NCI-H1694 (cell line): Measurements from ENCODE around the gene ANO6.

ENCODE experiments used
- DNase-seq: peaks from one replicate; lab custom pipeline; 2025; lab: John Stamatoyannopoulos, UW

The ANO6 gene

DNA sequence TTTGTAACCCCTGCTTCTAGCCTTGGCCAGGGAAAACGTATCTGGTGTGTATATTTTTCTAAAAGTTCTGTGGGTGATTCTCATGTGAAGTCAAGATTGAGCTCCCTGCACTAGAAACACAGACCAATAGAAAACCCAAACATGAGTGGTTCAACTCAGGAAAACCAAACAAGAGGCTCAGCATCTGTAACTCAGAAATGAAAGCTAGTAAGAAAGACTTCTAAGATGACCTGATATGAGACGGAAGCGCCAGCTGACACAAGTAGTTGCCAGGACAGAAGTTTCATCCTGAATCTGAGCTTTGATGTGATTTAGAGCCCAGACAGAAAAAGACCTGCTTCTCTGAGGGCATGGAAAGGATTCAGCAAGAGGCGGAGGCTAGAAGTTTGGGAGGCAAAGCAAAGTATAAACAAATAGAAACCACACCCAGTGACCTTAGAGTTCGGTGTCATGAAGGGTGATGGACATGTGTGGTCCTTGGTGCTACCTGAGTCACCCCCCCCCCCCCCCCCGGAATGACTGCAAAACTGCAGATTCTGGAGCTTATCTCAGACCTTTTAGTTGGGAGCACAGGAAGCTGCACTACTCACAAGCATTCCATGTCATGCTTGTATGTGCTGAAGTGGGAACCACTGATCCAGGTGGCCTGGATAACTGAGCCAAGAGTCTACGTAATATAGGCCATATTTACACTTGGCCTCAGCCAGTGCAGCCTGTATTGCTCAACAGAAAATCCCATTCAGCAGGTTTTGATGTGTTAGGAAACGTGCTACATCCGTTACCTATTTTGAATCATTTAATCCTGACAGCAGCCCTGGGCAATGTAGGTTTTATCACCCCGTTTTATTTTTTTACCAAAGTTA, 191.3 kb downstream of the ANO6 start:
- no peak for DNase-seq

DNA sequence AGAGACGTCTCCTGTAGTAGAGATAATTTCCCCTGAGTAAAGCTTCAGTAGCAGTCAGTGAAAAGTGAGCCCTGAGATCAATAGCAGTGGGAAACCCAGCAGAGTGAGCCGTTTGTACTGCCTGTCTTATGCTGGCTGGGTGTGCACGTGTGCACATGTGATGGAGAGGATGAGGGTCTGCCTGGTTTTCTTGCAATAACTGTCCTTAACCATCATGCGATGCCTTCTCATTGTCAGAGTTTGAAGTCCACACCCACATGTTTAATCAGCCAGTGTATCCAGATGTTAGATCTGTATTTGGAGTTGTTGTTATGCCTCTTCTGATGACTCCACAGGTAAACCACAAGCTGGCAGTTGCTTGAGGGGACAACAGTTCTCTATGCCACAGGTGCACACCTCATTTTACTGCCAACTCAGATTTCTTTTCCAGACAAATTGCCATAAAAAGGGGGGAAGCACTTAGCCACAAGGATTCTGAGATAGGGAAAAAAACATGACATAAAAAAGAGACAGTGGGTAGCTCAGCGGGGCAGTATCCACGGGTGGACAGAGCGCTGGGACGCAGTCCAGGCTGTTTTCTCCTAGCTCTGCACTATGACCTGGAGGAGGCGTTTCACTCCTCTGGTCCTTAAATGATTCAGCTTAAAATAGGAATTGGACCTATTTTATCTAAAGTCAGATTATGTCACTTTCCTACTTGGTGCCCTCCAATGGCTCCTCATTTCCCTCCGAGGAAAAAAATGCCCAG, 192.3 kb downstream of the ANO6 start:
- no peak for DNase-seq

DNA sequence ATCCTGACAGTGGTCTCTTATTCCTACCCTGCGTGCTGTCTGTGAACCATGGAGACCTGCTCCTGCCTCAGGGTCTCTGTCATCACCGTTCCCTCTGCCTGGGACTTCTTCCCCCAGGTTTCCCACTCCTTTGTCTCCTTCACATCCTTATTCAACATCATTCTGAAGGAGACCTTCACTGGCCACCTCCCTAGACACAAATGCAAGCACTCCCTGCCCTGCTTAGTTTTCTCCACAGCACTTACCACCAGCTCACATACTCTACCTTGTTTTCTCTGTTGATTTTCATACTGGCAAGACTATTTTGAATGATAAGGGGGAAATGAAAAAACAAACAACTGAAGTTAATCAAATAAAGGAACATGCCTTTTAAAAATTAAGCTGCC, 192.8 kb downstream of the ANO6 start:
- DNase-seq: no peak

DNA sequence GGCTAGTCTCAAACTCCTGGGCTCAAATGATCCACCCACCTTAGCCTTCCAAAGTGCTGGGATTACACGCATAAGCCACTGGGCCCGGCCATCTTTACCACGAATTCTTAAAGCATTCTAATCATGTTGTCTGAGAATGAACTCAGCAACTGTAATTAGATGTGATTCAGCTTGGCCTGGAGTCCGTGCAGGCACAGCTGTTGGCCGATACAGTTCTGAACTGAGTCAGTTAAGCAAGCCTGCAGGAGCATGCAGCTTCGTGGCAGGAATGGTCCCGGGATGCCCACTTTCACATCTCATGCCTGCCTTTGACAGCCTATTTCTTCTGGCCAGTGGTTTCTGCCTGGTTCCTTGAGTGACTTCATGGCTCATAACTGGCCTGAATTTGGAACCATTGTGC, 194.1 kb downstream of the ANO6 start:
- DNase-seq: no peak

DNA sequence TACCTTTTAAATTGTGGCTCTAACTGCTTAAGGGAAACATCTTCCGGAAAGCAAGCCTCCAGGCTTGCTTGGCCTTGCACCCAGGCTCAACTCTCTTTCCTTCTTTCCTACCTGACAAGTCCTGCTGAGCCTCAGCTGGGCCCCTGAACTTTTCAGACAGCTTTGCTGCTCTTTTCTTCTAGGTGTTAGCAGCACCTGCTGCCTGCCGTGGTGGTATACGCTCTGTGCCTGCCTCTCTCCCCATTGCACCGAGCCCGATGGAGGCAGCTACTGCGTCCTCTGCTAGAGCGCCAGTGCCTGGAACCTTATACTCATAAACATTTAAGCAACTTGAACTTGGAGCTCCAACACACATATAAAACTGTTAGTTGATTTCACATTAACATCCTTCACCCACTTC, 195.7 kb downstream of the ANO6 start:
- DNase-seq: no peak

DNA sequence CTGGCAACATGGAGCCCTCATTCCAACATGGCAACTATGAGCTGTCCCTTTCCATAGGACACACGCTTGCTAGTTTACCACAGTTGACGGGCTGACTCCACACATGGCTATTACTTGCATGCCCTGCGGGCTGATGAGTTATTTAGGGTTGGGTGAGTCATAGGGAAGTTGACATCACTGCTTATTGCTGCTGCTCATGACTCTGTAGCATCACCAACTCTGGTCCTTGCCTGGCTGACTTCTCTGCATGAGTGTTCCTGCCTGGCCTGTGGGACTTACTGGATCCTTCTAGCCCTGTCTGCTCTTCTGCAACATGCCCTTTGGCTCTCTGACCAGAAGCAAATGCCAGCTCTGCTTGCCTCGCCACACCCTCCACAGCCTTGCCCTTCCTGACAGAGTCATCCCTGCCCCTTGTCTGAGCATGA, 199.5 kb downstream of the ANO6 start:
- DNase-seq: no peak

DNA sequence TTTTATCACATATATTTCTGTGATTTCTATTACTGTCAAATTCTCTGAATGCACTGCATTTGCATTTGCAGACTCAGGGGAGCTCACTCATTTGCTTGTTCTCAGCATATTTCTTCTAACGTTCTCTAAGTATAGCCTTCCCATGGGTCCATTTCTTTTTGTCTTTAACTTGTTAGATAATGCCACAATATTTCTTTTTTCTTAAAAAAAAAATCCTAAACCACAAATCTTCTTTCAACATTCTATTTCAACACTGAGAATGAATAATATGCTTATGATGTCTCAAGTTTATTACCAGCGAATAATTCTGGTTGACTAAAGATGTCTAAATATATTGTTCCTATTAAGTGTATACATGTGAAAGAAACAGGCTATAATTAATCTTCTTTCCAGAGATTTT, 200.2 kb downstream of the ANO6 start:
- no peak for DNase-seq

DNA sequence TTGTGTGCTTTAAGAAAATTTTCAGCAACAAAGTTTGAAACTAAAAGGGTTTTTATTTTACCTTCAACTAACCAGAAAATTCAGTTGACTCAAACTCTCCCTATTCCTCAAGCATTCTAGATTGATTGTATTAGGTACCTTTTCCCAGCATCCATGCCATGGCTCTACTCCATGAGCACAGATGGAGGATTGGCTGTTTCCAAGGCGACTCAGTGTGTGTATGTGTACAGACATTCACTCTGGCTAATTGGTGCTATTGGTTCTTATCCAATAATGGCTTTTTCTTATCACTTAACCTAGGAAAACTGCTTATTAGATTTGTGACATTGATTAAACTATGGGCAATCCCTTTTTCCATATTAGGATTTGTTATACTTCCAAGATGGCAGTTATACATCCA, 202.6 kb downstream of the ANO6 start:
- DNase-seq: peak; percentile 54

DNA sequence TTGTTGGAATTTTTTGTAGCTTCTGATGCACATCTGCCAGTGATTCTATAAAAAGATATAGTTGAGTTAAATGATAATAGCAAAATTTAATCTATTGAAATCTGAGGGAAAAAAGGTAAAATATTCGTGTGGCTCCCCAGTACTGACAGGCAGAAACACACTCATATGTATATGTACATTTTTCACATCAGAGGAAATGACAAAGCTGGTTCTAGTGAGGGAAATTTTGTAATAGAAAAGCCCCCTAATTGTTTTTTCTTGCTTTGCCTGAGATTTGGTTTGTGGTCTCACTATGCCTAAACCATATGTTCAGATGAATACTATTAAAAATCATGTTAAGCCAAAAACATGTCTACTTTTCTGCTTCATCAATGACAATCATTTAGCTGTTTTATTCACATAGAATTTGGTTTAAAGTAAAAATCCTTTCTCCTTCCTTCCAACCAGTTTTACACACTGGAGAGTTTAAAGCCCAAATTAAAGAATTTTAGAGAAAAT, 203.5 kb downstream of the ANO6 start:
- DNase-seq: no peak

DNA sequence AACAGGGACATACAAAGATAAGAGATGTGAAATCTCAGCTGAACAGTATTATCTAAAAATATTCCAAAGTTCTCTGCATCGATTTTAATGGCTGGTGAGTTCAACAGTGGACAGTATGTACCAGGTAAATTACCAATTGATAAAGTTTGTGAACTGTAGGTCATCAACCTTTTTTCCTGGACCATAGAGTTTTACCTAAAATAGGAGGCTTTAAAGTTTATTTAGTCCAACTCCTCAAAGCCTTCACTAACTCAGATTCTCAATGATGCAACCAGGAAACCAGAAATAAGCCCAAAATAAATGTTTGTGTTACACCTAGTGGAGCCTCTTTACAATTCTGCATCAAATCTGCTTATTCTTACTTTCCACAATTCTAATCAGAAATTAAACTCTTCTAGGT, 205.8 kb downstream of the ANO6 start:
- no peak for DNase-seq

DNA sequence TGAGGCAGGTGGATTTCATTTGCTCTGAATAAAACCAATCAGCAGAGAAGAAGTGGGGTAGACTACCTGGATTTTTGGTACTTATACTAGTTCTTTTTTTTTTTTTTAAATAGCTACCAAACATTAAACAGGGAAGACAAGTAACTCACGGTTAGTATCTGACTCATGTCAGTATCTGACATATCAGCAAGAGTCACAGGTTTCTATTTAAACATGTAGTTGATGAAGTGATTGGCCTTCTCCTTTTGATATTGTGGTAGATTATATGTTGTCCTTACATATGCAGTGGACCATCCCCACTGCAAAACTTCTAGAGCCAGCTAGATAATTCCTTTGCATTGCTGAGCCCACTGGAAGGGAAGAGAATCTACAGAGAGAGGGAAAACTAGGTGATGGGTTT, 208.0 kb downstream of the ANO6 start:
- no peak for DNase-seq

DNA sequence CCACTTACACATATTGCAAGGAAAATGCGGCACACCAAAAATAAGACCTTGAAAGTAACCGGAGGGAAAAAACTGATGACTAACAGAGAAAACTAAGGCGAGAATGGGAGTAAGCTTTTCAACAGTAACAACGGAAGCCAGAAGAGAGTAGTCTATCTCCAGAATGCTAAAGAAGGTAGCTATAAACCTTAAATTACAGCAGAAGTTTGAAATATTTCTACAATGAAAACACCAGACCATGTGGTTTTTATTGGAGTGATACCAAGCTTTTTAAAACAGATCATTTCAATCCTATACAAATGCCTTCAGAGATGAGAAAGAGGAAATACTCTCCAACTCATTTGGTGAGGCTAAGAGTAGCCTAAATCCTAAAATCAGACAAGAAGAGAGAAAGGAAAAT, 209.5 kb downstream of the ANO6 start:
- no peak for DNase-seq

DNA sequence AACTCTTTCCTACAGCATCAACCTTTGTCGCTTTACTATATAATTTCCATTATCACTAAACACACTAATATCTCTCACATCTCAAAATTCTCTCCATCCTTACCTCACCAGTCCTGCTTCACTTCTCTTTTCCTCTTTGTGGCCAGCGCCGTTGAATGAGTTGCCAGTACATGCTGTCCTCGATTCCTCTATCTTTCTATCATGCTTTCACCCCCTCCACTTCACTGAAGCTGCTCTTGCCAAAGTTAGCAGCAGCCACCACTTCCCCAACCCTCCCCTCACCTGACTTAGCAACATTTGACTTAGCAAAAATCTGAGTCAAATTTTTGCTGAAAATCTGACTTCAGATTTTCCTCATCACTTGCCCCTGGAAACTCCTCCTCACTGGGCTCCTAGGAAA, 210.4 kb downstream of the ANO6 start:
- no peak for DNase-seq

DNA sequence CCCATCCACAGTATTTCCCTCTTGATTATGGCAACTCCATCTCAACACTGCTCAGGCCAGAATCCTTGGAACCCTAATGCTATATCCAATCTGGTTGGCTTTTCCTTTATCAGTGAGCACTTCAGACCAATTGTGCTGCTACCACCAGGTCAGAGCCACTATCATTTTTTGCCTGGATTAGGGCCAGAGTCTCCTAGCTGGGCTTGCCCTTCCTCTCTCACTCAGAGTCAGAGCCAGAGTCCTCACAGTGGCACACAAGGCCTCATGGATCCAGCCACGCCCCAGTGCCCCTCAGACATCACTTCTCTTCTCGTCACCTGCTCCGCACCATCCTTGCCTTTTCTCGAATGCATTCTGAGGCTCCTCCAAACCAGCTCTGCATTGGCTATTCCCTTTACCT, 211.1 kb downstream of the ANO6 start:
- no peak for DNase-seq

DNA sequence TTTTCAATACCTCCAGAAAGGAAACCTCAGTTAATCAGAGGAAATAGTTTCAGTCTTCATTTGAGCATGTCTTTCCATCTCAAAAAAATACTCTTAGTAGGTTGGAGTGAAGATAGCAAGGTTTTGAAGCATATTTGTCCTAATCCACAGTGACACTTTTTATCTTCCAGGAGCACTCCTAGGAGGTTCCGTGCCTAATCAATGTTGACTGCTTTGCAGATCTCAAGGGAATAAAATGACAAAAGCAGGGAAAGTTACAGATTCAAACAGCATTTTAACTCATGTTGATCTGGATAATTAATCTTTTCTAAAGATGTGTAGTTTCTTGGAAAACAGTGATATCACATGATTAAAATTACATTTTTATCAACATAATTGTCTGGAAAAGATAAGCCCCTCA, 213.9 kb downstream of the ANO6 start:
- DNase-seq: no peak

DNA sequence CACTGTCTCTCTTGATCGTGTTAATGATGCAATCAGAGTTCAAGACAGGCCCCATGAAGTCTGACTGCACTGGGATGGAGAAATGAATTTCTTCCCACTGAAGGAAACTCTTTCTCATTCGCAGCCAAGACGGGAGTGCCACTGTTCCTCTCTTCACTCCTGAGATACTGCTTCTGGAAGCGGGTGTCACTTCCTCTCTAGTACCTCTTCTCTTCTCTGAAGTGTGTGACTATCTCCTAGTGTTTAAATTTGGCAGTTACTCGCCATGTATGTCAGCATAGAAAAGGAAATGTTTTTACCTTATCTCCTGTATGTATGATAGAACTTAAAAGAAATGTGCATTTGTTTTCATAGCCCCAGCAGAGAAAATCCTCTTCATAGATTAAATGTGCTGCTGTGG, 215.2 kb downstream of the ANO6 start:
- DNase-seq: no peak

DNA sequence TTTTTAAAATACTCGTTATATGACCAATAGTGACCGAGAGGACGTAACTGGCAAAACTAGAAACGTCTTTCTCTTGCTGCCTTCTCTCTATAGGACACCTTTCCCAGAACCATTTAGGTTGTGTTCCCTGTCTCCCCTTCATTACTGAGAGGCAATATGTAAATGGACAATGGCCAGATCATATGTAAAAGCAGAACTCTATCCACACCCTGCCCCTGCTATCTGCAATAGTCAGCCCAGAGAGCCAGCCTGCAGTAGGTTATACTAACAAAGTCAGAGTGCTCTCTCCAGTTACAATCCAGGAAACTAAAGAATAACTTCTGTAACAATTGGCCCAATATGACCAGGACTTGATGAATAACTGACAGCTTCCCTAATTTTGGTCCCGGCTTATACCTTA, 216.8 kb downstream of the ANO6 start:
- no peak for DNase-seq

DNA sequence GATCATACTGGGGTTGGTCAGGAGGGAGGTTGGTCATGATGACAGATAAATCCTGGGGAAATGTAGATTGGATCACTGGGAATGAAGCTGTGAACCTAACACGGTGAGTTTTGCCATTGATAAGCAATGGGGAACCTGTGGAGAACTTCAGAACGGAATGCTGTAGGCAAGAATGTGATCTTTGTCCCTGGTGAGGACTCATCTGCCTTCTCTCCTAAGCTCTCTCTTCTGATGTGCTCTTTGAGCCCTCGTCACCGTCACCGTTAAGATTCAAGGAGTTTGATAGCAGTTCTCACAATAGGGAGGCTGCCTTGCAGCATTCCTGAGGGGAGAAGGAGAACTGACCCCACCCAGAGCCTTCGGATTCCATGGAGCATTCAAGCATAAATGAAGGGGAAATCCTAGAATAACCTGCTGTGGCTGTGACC, 217.6 kb downstream of the ANO6 start:
- no peak for DNase-seq

DNA sequence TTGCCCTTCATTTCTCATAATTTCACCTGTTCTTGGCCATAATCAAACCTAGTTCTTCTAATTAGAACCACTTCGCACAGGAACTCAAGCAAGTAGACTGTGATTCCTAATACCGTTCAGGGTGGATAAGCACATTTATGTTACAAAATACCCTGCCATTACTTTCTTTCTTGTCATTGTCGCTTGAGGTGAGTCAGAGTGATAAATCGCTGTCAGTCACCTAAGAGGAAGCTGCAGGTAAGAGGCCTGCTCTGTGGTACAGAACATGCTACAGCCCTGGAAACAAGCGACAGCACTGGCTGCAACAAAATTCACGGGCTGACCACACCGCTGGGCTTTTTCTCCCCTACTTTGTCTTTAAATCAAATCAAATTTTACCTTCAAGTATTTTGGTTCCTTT, 218.2 kb downstream of the ANO6 start:
- DNase-seq: no peak

DNA sequence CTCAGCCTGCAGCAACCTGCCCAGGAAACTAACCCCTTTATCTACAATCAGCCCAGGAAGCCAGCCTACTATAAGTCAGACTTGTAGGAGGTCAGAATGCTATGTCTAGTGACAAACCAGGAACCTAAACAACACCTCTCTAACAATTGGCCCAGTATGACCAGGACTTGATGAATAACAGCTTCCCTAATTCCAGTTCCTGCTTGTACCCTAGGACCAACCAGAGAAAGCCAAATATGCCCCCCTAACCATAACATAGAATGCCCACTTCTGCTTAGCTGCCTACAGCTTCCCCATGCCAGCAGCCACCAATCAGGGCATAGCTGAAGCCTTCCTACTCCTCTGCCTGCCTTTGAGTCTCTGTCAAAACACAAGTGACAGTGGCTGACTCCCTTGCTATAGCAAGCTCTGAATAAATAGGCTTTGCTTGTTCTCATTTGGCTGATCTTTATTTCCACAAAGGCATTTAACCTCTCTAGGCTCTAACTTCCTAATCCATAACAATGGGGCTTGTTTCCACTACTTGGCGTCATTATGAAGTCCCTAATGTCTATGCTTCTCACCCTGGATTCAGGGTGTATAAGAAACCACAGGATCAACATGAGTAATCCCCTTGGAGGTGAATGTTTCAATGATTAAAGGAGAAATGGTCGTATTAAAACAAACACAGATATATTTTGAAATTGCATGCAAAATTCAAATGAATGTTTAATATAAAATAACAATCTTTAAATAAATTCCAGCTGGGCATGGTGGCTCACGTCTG, 220.2 kb downstream of the ANO6 start:
- DNase-seq: no peak

DNA sequence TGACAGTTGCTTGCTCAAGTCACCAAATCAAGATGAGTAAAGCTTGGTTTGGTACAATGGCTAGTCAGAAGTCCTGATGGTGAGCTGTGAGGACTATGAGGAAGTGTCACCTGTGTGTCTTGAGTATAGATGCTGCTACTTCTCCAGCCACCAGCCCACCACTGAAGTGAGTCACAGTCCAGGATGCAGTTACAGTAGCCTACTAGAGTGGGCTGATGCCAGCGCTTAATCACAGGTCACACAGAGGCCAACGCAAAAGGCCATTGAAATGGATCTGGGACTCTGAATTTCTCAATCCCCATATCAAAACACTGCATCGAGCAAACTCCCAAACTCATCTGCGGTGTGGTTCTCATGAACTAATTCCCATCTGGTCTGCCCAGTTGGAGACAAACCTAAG, 223.1 kb downstream of the ANO6 start:
- no peak for DNase-seq

DNA sequence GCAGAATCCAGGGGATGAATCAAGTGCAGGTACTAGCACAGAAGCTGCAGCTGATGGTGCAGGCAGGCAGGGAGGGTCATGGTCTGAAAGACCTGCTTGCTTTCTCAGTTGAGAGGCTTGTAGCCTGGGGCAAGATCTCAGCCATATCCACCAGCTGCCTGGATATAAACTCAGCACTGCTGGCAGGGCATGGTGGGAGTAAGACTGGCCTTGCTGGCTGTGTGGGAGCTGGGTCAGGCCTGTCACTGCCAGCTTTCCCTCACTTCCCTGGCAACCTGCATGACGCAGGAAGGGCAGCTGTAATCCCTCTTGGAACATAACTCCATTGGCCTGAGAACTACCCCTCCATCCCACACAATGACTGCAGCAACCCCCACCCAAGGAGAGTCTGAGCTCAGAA, 230.1 kb downstream of the ANO6 start:
- DNase-seq: no peak

DNA sequence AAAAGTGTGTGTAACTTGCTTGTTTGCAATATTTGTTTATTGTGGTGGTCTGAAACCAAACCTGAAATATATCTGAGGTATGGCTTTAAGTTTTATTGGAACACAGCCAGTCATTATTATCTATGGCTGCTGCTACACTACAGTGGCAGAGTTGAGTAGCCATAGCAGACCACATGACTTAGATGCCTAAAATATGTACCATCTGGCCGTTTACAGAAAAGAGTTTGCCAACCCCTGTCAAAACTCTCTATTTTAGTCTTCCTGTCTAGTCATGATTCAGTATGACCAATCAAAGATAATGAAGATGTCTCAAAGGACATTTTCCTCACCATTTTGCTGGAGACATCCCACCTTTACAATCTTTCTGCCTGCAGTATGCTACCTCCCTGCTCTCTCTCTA, 242.3 kb downstream of the ANO6 start:
- no peak for DNase-seq
